Sigmoid colon (tissue), 4 donors: ENCODE measurements around the gene KCNA10.

Source experiments
- POLR2AphosphoS5 ChIP-seq, 4 donors: sonication (generic); formaldehyde crosslinking; IDR thresholded peaks; one replicate each; pipeline ENCODE4 v1.6.1; 2017; ENCODE audit warnings: antibody characterized with exemption in 4 of 4
- TF ChIP-seq, protein P1 (sequence below), 4 experiments: fragments of 450-650 bp in 3 of 4; fragments of 200-600 bp in 1 of 4; IDR thresholded peaks; one replicate each; pipeline ENCODE4 v1.5.1; 2016 to 2019; ENCODE audit warnings: antibody characterized with exemption in 4 of 4, mild to moderate bottlenecking in 3 of 4, moderate library complexity in 2 of 4

DNA sequence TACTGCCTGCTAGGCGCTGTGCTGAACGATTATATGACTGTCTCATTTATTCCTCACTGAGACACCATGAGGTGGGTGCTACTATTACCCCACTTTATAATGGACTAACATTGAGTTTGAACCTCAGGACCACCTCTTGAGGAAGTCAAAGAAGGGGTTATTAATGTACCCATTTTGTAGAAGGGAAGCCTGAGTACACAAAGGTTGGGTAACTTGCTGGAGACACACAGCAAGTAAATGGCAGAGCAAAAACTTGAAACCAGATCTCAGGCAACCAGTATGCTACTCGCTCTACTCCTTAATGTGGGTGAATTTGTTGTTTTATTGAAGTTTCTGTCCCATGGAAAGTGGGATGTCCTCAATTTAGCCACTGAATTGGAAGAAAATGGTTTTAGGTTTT is 30.1 kb downstream of the KCNA10 start:
- TF ChIP-seq, protein P1, sequence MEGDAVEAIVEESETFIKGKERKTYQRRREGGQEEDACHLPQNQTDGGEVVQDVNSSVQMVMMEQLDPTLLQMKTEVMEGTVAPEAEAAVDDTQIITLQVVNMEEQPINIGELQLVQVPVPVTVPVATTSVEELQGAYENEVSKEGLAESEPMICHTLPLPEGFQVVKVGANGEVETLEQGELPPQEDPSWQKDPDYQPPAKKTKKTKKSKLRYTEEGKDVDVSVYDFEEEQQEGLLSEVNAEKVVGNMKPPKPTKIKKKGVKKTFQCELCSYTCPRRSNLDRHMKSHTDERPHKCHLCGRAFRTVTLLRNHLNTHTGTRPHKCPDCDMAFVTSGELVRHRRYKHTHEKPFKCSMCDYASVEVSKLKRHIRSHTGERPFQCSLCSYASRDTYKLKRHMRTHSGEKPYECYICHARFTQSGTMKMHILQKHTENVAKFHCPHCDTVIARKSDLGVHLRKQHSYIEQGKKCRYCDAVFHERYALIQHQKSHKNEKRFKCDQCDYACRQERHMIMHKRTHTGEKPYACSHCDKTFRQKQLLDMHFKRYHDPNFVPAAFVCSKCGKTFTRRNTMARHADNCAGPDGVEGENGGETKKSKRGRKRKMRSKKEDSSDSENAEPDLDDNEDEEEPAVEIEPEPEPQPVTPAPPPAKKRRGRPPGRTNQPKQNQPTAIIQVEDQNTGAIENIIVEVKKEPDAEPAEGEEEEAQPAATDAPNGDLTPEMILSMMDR (IDR thresholded peaks at IDR 0.05) = no peak
- no peak for TF ChIP-seq POLR2AphosphoS5 (IDR thresholded peaks at IDR 0.05)
